ENCODE results near the gene PLEKHG3.
A peak's percentile ranks its signal among the peaks of the same experiment; 100 is the strongest.

PLEKHG3 gene

GRCh38 chr14:64707661-64708060 lies 3.4 kb downstream of the PLEKHG3 start:
- DNase-seq = peak; percentile 85

GRCh38 chr14:64708148-64709004 lies 4.2 kb downstream of the PLEKHG3 start:
- DNase-seq = peak; percentile 47

DNA sequence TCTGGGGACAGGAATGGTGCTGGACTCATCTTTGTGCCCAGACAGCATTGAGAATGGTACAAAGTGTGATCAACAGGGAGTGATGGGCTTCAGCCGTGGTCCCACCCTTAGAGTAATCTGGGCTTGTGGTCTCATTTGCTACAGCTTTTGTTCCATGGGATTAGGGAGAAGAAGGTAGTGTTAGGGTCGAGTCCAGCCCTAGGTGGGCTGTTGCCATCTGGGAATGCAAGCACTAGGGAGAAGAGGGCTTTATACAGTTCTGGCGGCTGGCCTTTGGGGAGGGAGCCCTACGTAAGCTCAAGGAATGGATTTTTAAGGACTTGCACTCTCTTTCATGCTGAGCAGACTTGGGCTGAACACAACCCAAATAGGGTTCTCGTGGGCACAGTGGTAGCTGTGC lies 4.9 kb downstream of the PLEKHG3 start:
- no peak for DNase-seq

GRCh38 chr14:64711039-64711438 lies 6.8 kb downstream of the PLEKHG3 start:
- DNase-seq = no peak

DNA sequence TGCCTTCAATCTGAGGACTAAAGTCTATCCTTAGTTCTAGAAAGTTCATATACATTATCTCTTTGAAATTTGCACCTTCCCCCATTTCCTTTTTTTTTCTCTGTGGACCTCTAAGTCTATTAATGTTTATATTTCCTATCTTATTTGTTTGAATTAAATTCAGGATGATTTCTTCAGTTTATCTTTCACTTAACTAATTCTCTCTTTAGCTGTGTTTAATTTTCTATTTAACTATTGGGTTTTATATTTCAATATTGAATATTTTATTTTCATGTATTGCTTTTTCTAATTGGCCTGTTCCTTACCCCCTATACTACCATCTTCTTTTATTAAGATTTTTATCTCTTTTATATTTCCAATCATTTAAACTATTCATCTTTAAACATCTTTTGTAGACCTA lies 9.5 kb downstream of the PLEKHG3 start:
- DNase-seq = no peak

DNA sequence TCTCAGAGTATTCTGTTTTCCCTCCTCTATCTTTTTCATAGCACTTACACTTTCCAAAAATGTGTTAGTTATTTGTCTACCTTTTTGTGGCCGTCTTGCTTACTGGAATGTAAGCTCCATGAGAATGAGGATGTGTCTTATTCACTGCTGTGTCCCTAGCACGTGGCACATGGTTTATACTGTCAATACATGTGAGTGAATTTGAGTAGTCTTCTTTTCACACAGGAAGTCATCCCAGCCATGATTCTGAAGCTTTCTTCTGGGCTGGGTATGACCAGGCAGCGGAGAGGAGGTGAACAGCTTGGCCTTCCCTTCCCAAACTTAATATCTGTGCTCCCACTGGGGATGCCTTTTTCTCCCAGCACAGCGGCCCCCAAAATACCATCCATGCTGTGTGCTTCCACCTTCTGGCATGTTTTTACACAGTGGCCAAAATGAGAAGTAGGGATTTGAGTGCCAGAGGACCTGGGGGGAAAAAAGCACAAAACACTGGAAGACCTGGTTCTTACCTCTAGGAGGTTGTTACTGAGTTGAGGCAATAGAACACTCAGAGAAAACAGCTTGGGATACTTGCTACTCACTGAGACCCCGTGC lies 10.3 kb downstream of the PLEKHG3 start:
- DNase-seq = no peak

- no peak for DNase-seq
Observed at GRCh38 chr14:64715146-64715627, 11.0 kb downstream of the PLEKHG3 start.

GRCh38 chr14:64715628-64716412 lies 11.6 kb downstream of the PLEKHG3 start:
- DNase-seq = peak; percentile 45

GRCh38 chr14:64717870-64718269 lies 13.6 kb downstream of the PLEKHG3 start:
- no peak for DNase-seq

- no peak for DNase-seq
Observed at GRCh38 chr14:64718762-64719161, 14.5 kb downstream of the PLEKHG3 start.

DNA sequence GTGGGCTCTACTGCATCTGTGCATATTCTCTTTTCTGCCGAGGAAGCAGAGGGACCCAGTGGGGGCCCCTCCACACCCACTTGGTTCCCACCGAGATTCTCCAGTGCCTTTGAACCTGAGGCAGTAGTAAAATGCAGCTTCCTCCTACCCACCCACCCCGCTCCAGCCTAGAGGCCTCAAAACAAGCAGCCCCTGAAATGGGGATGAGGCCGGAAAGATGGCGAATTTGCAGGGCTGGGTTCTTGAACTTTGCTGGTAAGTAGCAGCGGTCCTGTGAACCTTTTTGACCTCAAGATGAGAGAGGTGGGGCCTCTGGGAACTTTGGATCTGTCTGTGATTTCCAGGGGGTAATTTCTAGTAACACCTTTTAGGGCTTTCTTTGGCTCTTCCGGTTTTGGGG lies 15.4 kb downstream of the PLEKHG3 start:
- DNase-seq = no peak

DNA sequence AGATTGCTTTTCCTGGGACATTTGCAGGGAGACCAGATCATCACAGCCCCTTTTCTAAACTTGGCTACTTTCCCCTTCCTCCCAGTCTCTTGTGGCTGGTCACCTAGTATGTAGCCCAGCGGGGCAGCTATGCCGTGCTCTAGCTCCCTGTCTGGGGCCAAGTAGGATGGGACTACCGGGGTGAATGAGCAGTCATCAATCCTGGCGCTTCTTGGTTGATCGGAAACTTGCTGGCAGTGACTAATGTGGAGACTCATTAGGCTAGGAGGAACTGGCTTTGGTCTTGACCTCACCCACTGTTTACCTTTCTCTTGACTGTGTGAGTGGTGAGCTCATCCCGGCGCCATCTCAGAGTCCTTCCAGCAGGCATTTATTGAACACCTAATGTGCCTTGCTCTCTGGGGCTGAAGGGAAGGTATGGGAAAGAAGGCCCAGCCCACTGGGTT lies 15.9 kb downstream of the PLEKHG3 start:
- peak; percentile 95 for DNase-seq

- DNase-seq = peak; percentile 96
Observed at GRCh38 chr14:64721391-64721791, 17.2 kb downstream of the PLEKHG3 start.

GRCh38 chr14:64721899-64722298 lies 17.7 kb downstream of the PLEKHG3 start:
- peak; percentile 68 for DNase-seq

GRCh38 chr14:64722842-64723447 lies 18.7 kb downstream of the PLEKHG3 start:
- DNase-seq = no peak

DNA sequence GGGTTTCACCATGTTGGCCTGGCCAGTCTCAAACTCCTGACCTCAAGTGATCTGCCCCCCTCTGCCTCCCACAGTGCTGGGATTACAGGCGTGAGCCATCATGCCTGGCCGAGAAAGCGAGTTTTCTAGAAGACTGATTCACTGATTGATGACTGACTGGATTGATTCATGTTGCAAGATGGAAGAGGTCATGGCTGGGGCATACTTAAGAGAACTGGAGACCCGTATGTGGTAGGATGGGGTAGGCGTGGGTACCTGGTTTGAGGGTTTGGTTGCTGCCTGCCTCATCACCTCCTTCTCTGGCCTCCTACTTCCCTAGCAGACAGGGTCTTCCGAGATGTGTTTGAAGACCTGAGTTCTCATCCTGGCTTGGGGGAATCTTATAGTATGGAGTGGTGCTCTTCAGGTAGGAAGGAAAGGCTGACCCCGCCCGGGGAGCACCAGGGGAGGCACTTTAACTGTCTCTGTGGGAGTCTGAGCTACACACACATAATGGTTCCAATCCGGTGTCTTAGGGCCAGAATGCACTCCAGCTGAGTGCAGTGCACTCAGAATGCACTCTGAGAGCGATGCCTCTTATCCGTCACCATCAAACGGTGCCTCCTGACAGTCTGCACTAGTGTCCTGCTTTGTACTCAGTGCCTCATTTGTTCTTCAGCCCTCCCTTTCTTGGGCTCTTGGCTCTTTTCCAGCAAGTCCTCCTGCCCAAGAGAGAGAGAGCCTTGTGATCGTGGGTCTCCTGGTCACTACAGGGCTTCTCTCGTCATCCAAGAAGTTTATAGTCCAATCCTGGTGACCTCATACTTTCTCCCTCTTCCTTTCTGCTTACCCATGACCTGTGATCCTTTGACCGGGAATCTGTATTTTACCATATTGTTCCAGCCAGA lies 19.7 kb downstream of the PLEKHG3 start:
- no peak for DNase-seq

DNA sequence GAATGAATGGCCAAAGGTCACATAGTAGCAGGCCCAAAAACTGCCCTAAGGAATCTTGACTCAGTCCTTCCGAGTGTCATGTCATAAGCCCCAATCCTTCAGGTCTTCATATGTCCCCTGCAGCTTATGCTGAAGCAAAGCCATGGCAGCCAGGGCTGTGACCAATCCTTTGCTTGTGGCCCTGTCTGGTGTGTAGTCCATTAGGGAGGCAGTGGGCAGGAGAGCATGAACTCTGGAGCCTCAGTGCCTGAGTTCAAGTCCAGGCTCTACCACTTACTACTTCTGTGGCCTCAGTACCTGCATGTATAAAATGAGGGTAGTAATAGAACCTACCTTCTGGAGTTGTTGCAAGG lies 20.3 kb downstream of the PLEKHG3 start:
- DNase-seq = no peak

- peak; percentile 51 for DNase-seq
Observed at GRCh38 chr14:64725261-64725815, 21.1 kb downstream of the PLEKHG3 start.

- no peak for DNase-seq
Observed at GRCh38 chr14:64725879-64726584, 21.8 kb downstream of the PLEKHG3 start.

GRCh38 chr14:64726585-64726890 lies 22.3 kb downstream of the PLEKHG3 start:
- no peak for DNase-seq

DNA sequence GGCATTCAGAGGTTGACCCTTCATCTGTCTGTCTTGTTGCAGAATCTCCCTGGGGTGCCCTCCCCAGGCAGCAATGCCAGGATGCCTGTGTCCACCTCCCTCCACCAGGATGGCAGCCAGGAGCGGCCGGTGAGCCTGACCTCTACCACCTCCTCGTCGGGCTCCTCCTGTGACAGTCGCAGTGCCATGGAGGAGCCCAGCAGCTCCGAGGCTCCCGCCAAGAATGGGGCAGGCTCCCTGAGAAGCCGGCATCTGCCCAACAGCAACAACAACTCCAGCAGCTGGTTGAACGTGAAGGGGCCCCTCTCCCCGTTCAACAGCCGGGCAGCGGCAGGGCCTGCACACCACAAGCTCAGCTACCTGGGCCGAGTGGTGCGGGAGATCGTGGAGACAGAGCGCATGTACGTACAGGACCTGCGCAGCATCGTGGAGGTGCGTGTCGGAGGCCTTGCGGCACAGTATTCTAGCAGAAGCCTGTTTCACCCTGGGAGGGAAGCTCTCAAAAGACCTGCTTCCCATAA lies 23.4 kb downstream of the PLEKHG3 start:
- no peak for DNase-seq
